HepG2 (cell line): ENCODE measurements around the gene SYNGR2. TPM values are rescaled to one million over a fixed set of nuclear protein-coding genes. Genes with fewer than 3 reads are reported as not detected.
A peak's percentile ranks its signal among the peaks of the same experiment; 100 is the strongest.

Experiments
- ARNT ChIP-seq: fragments of 450-650 bp; IDR thresholded peaks from 2 replicates; pipeline ENCODE4 v1.6.1; 2017
- ATF1 ChIP-seq: IDR thresholded peaks from 2 replicates; pipeline ENCODE4 v1.6.1; 2016; ENCODE audit warnings: mild to moderate bottlenecking, control low read depth
- CAMTA2 ChIP-seq: sonication (generic); formaldehyde crosslinking; IDR thresholded peaks from 2 replicates; pipeline ENCODE4 v1.4.0; 2020; ENCODE audit warnings: mild to moderate bottlenecking, missing genetic modification reagents, borderline replicate concordance
- CHCHD3 ChIP-seq: sonication (generic); formaldehyde crosslinking; IDR thresholded peaks from 2 replicates; pipeline ENCODE4 v1.8.0; 2022; ENCODE audit warnings: mild to moderate bottlenecking, missing genetic modification reagents, moderate library complexity
- DNMT3B ChIP-seq: conservative IDR thresholded peaks from 2 replicates; pipeline ENCODE4 v1.6.1; 2016; ENCODE audit warnings: missing biosample characterization, control low read depth
- ELF3 ChIP-seq: IDR thresholded peaks from 2 replicates; pipeline ENCODE4 v1.6.1; 2016; ENCODE audit warnings: missing genetic modification reagents, missing compliant biosample characterization
- EZH2 ChIP-seq: conservative IDR thresholded peaks from 2 replicates; pipeline ENCODE4 v1.6.1; 2012; ENCODE audit warnings: mild to moderate bottlenecking, low read depth, low read length, moderate library complexity
- GABPB1 ChIP-seq: IDR thresholded peaks from 2 replicates; pipeline ENCODE4 v1.6.1; 2016; ENCODE audit warnings: mild to moderate bottlenecking, missing genetic modification reagents, moderate library complexity, missing compliant biosample characterization
- KDM4B ChIP-seq: sonication (generic); formaldehyde crosslinking; IDR thresholded peaks from 2 replicates; pipeline ENCODE4 v1.4.0; 2020; ENCODE audit warnings: missing genetic modification reagents
- PHB2 ChIP-seq: fragments of 450-650 bp; IDR thresholded peaks from 2 replicates; pipeline ENCODE4 v1.6.1; 2018; ENCODE audit not compliant: partially characterized antibody
- SALL1 ChIP-seq: sonication (generic); formaldehyde crosslinking; IDR thresholded peaks from 2 replicates; pipeline ENCODE4 v1.8.0; 2022; ENCODE audit warnings: mild to moderate bottlenecking, missing genetic modification reagents
- ZFYVE20 ChIP-seq: sonication (generic); formaldehyde crosslinking; IDR thresholded peaks from 2 replicates; pipeline ENCODE4 v1.8.0; 2023; ENCODE audit warnings: low read depth, mild to moderate bottlenecking, moderate library complexity, missing genetic modification reagents, borderline replicate concordance
- ZNF235 ChIP-seq: sonication (generic); formaldehyde crosslinking; IDR thresholded peaks from 2 replicates; pipeline ENCODE4 v1.8.1; 2023; ENCODE audit warnings: mild to moderate bottlenecking, missing genetic modification reagents, borderline replicate concordance
- ZNF253 ChIP-seq: sonication (generic); formaldehyde crosslinking; IDR thresholded peaks from 2 replicates; pipeline ENCODE4 v1.8.0; 2022; ENCODE audit warnings: mild to moderate bottlenecking, missing genetic modification reagents, borderline replicate concordance
- ZNF761 ChIP-seq: sonication (generic); formaldehyde crosslinking; conservative IDR thresholded peaks from 2 replicates; pipeline ENCODE4 v1.4.0; 2020; ENCODE audit warnings: mild to moderate bottlenecking, missing genetic modification reagents
- polyA plus RNA-seq, 8 experiments: library from polyadenylated mRNA; depleted of rRNA in 3 of 8; stranded (reverse) in 7 of 8; unstranded in 1 of 8; fragments of >200 nt; fragmentation: Illumina TruSeq in 4 of 8; extraction: Trizol in 4 of 8; gene quantifications; 2 replicates each; pipeline versions ENCODE4 v1.2.1 to v1.2.3, GENCODE V29; 2011 to 2016; ENCODE audit warnings: low read depth in 4 of 8, missing spikeins in 1 of 8, mixed read lengths in 1 of 8; ENCODE audit not compliant: insufficient read depth in 1 of 8
- total RNA-seq, 5 experiments: library from RNA; depleted of rRNA; stranded (reverse); fragments of >200 nt; fragmentation: Illumina TruSeq; extraction: Trizol; gene quantifications; 2 replicates each; pipeline ENCODE4 v1.2.3, GENCODE V29; 2016; ENCODE audit warnings: low read depth in 1 of 5
- TF ChIP-seq, protein P1 (sequence below): sonication (generic); formaldehyde crosslinking; IDR thresholded peaks from one replicate; pipeline ENCODE4 v1.5.1; 2020; ENCODE audit warnings: mild to moderate bottlenecking, missing genetic modification reagents; ENCODE audit errors: not compliant biosample characterization
- TF ChIP-seq, protein P2 (sequence below): sonication (generic); formaldehyde crosslinking; IDR thresholded peaks from 2 replicates; pipeline ENCODE4 v1.5.1; 2020; ENCODE audit warnings: mild to moderate bottlenecking, missing genetic modification reagents, moderate library complexity

SYNGR2 gene
- total and polyA plus RNA-seq, 2 of the 13 experiments (the other 11 are each of a cell fraction or from before 2014, with no cell fraction given): 46.7 to 170 TPM

DNA sequence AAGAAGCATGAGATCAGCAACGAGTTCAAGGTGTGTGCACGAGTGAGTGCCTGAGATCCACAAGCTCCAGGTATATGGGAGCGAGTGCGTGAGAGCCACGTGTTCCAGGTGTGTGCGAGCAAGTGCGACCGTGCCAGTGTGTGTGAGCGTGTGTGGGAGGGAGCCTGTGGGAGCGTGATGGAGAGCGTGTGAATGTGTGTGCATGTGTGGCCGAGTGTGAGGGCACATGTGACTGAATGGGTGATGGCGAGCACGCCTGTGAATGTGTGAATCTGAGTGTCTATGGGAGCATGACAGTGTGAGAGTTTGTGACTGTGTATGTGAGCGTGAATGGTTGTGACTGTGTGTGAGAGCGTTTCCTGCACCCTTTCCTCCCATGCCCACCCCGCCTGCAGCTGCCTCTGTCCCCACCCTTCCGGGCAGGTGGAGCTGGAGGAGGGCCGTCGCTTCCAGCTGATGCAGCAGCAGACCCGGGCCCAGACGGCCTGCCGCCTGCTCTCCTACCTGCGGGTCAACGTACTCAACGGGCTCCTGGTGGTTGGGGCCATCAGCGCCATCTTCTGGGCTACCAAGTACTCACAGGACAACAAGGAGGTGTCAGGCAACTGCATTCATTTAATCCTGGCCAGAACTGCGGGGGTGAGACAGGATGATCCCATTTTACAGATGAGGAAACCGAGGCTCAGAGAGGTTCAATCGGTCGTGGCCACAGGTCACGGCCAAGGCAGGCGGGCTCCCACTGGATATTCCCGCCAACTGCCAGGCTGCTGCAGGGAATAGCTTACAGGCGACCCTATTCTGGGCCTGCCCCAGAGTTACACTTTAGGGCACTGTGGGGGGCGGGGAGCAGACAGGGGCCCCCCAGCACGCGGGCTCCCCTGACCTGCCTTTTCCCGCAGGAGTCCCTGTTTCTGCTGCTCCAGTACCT is 34.1 kb upstream of the SYNGR2 start (continued):
- TF ChIP-seq, protein P1, sequence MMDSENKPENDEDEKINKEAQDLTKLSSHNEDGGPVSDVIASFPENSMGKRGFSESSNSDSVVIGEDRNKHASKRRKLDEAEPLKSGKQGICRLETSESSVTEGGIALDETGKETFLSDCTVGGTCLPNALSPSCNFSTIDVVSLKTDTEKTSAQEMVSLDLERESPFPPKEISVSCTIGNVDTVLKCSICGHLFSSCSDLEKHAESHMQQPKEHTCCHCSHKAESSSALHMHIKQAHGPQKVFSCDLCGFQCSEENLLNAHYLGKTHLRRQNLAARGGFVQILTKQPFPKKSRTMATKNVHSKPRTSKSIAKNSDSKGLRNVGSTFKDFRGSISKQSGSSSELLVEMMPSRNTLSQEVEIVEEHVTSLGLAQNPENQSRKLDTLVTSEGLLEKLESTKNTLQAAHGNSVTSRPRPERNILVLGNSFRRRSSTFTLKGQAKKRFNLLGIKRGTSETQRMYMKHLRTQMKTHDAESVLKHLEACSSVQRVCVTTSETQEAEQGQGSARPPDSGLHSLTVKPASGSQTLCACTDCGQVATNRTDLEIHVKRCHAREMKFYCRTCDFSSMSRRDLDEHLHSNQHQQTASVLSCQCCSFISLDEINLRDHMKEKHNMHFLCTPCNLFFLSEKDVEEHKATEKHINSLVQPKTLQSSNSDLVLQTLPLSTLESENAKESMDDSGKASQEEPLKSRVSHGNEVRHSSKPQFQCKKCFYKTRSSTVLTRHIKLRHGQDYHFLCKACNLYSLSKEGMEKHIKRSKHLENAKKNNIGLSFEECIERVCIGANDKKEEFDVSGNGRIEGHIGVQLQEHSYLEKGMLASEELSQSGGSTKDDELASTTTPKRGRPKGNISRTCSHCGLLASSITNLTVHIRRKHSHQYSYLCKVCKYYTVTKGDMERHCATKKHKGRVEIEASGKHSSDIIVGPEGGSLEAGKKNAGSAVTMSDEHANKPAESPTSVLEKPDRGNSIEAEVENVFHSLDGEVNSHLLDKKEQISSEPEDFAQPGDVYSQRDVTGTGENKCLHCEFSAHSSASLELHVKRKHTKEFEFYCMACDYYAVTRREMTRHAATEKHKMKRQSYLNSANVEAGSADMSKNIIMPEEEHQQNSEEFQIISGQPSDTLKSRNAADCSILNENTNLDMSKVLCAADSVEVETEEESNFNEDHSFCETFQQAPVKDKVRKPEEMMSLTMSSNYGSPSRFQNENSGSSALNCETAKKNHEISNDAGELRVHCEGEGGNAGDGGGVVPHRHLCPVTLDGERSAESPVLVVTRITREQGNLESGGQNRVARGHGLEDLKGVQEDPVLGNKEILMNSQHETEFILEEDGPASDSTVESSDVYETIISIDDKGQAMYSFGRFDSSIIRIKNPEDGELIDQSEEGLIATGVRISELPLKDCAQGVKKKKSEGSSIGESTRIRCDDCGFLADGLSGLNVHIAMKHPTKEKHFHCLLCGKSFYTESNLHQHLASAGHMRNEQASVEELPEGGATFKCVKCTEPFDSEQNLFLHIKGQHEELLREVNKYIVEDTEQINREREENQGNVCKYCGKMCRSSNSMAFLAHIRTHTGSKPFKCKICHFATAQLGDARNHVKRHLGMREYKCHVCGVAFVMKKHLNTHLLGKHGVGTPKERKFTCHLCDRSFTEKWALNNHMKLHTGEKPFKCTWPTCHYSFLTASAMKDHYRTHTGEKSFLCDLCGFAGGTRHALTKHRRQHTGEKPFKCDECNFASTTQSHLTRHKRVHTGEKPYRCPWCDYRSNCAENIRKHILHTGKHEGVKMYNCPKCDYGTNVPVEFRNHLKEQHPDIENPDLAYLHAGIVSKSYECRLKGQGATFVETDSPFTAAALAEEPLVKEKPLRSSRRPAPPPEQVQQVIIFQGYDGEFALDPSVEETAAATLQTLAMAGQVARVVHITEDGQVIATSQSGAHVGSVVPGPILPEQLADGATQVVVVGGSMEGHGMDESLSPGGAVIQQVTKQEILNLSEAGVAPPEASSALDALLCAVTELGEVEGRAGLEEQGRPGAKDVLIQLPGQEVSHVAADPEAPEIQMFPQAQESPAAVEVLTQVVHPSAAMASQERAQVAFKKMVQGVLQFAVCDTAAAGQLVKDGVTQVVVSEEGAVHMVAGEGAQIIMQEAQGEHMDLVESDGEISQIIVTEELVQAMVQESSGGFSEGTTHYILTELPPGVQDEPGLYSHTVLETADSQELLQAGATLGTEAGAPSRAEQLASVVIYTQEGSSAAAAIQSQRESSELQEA (CRISPR knock-in tag): no peak
- TF ChIP-seq ZNF761 (0 out of 2 replicates have a peak, but pooled peaks have one; percentile 63), KDM4B (CRISPR knock-in tag) (no peak), ZNF253 (CRISPR knock-in tag) (no peak), ARNT (no peak), ZNF235 (no peak), GABPB1 (peak; percentile 22), DNMT3B (CRISPR knock-in tag) (no peak), PHB2 (no peak), EZH2 (no peak), SALL1 (CRISPR knock-in tag) (peak; percentile 27; the same call in 1 of the 2 replicates), CHCHD3 (CRISPR knock-in tag) (0 out of 2 replicates have a peak, but pooled peaks have one; percentile 5), ATF1 (CRISPR knock-in tag) (no peak), ZFYVE20 (CRISPR knock-in tag) (no peak), CAMTA2 (CRISPR knock-in tag) (no peak), ELF3 (CRISPR knock-in tag) (peak; percentile 23; the same call in 1 of the 2 replicates)
- TF ChIP-seq, protein P2, sequence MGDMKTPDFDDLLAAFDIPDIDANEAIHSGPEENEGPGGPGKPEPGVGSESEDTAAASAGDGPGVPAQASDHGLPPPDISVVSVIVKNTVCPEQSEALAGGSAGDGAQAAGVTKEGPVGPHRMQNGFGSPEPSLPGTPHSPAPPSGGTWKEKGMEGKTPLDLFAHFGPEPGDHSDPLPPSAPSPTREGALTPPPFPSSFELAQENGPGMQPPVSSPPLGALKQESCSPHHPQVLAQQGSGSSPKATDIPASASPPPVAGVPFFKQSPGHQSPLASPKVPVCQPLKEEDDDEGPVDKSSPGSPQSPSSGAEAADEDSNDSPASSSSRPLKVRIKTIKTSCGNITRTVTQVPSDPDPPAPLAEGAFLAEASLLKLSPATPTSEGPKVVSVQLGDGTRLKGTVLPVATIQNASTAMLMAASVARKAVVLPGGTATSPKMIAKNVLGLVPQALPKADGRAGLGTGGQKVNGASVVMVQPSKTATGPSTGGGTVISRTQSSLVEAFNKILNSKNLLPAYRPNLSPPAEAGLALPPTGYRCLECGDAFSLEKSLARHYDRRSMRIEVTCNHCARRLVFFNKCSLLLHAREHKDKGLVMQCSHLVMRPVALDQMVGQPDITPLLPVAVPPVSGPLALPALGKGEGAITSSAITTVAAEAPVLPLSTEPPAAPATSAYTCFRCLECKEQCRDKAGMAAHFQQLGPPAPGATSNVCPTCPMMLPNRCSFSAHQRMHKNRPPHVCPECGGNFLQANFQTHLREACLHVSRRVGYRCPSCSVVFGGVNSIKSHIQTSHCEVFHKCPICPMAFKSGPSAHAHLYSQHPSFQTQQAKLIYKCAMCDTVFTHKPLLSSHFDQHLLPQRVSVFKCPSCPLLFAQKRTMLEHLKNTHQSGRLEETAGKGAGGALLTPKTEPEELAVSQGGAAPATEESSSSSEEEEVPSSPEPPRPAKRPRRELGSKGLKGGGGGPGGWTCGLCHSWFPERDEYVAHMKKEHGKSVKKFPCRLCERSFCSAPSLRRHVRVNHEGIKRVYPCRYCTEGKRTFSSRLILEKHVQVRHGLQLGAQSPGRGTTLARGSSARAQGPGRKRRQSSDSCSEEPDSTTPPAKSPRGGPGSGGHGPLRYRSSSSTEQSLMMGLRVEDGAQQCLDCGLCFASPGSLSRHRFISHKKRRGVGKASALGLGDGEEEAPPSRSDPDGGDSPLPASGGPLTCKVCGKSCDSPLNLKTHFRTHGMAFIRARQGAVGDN (CRISPR knock-in tag): peak; percentile 81
